Metanephros (tissue), 2 donors: ENCODE data around the gene CCL4. TPM values are rescaled to one million over a fixed set of nuclear protein-coding genes. Genes with fewer than 3 reads are reported as not detected.

Experiments used
- small RNA-seq: library from RNA; depleted of rRNA; stranded (forward); fragments of <200 nt; gene quantifications from one replicate; pipeline ENCODE3, GENCODE V24; 2014; ENCODE audit warnings: low replicate concordance
- total RNA-seq: library from RNA; depleted of rRNA; stranded (reverse); fragments of >200 nt; gene quantifications from one replicate; pipeline ENCODE4 v1.2.3, GENCODE V29; 2014

CCL4 gene
- total RNA-seq, result 6.0 TPM

GRCh38 chr17:36103401-36103975, at the start of gene CCL4:
Gene CCL4 (plus strand): TSS chr17:36103827. CDS start chr17:36103906, 79 bp downstream.

GRCh38 chr17:36063786-36064541, 39.7 kb upstream of the CCL4 start, which contains the start of gene CCL18:
Gene CCL18 (plus strand): TSS chr17:36064272. CDS start chr17:36064343, 71 bp downstream.

GRCh38 chr17:36089888-36090836, 13.5 kb upstream of the CCL4 start, which contains the start of gene CCL3:
Gene CCL3 (minus strand): TSS chr17:36090143. CDS start chr17:36090058, 85 bp downstream.

Small RNA genes within 50 kb of the gene (small RNA-seq; reads per million reads assigned to genes)
- not detected for gene RN7SL301P

Other genes starting within 250 kb of the CCL4 start
- gene HEATR9, start 234.9 kb upstream of the CCL4 start, total RNA-seq, result not detected
- 2.2 TPM for gene CCL5, start 223.5 kb upstream of the CCL4 start, total RNA-seq
- gene RDM1, start 173.1 kb upstream of the CCL4 start, total RNA-seq, result 0.93 TPM
- gene LYZL6, start 160.1 kb upstream of the CCL4 start, total RNA-seq, result not detected
- gene CCL16, start 122.3 kb upstream of the CCL4 start, total RNA-seq, result not detected
- gene CCL14, start 117.1 kb upstream of the CCL4 start, total RNA-seq, result 6.8 TPM
- gene CCL15, start 102.3 kb upstream of the CCL4 start, total RNA-seq, result 1.2 TPM
- 0.35 TPM for gene CCL23, start 85.9 kb upstream of the CCL4 start, total RNA-seq
- not detected for gene CCL18, start 39.6 kb upstream of the CCL4 start, total RNA-seq
- gene CCL3, start 13.7 kb upstream of the CCL4 start, total RNA-seq, result 5.2 TPM
- 4.0 TPM for gene TBC1D3B, start 72.8 kb downstream of the CCL4 start, total RNA-seq
- 1.9 TPM for gene CCL3L1, start 92.9 kb downstream of the CCL4 start, total RNA-seq
- 9.3 TPM for gene CCL4L2, start 107.2 kb downstream of the CCL4 start, total RNA-seq
- gene TBC1D3I, start 160.7 kb downstream of the CCL4 start, total RNA-seq, result 1.5 TPM
- gene TBC1D3G, start 220.1 kb downstream of the CCL4 start, total RNA-seq, result 0.29 TPM